Neuronal stem cell (in vitro differentiated cells): ENCODE measurements around the gene ADGB.

Source experiments
- DNase-seq: peaks from one replicate; pipeline ENCODE4 v3.0.0-alpha.2; 2013; ENCODE audit warnings: low spot score
- H2AFZ ChIP-seq: one replicate; pipeline ENCODE4 v1.6.1; 2013; ENCODE audit warnings: mild to moderate bottlenecking, low read length, inconsistent platforms
- H2AK5ac ChIP-seq: 2 replicates; pipeline ENCODE4 v1.6.1; 2013; ENCODE audit warnings: low read depth, mild to moderate bottlenecking, inconsistent platforms, low read length, moderate library complexity, mixed read lengths
- H2BK120ac ChIP-seq: 2 replicates; pipeline ENCODE4 v1.6.1; 2013; ENCODE audit warnings: low read depth, mild to moderate bottlenecking, inconsistent platforms, low read length, moderate library complexity, mixed read lengths
- H2BK12ac ChIP-seq: one replicate; pipeline ENCODE4 v1.6.1; 2013; ENCODE audit warnings: low read length, inconsistent platforms
- H2BK15ac ChIP-seq: 2 replicates; pipeline ENCODE4 v1.6.1; 2013; ENCODE audit warnings: mild to moderate bottlenecking, low read length, inconsistent platforms, mixed read lengths
- H2BK5ac ChIP-seq: one replicate; pipeline ENCODE4 v1.6.1; 2013; ENCODE audit warnings: inconsistent platforms, mild to moderate bottlenecking, low read length, moderate library complexity
- H3K14ac ChIP-seq: one replicate; pipeline ENCODE4 v1.6.1; 2013; ENCODE audit warnings: low read length, inconsistent platforms
- H3K18ac ChIP-seq: 2 replicates; pipeline ENCODE4 v1.6.1; 2013; ENCODE audit warnings: low read length, inconsistent platforms
- H3K23ac ChIP-seq: 2 replicates; pipeline ENCODE4 v1.6.1; 2013; ENCODE audit warnings: low read depth, mild to moderate bottlenecking, mixed read lengths, low read length, inconsistent platforms; ENCODE audit not compliant: poor library complexity
- H3K27ac ChIP-seq: replicated peaks from 3 replicates; pipeline ENCODE4 v1.5.1; 2013; ENCODE audit warnings: low read length, inconsistent platforms
- H3K27me3 ChIP-seq, 3 experiments: 2 replicates each; pipeline ENCODE4 v1.6.1; 2013; ENCODE audit warnings: low read length in 3 of 3, mild to moderate bottlenecking in 2 of 3, inconsistent platforms in 1 of 3, low read depth in 1 of 3, mixed read lengths in 1 of 3, moderate library complexity in 1 of 3; ENCODE audit not compliant: control insufficient read depth in 3 of 3, insufficient read depth in 3 of 3
- H3K36me3 ChIP-seq, 2 donors: replicated peaks in 1 of 2; 2 replicates each; pipeline ENCODE4 v1.6.1; 2013; ENCODE audit warnings: low read length in 2 of 2; ENCODE audit not compliant: control insufficient read depth in 2 of 2, insufficient read depth in 2 of 2
- H3K4ac ChIP-seq: 2 replicates; pipeline ENCODE4 v1.6.1; 2013; ENCODE audit warnings: inconsistent platforms, mild to moderate bottlenecking, low read length, moderate library complexity
- H3K4me1 ChIP-seq, 2 donors: 1 replicate in 1 of 2; 2 replicates in 1 of 2; pipeline ENCODE4 v1.6.1; 2013; ENCODE audit warnings: low read length in 2 of 2, low read depth in 1 of 2; ENCODE audit not compliant: control insufficient read depth in 2 of 2, insufficient read depth in 1 of 2
- H3K4me2 ChIP-seq: one replicate; pipeline ENCODE4 v1.6.1; 2013; ENCODE audit warnings: mild to moderate bottlenecking, low read length, inconsistent platforms; ENCODE audit not compliant: insufficient read depth, poor library complexity, severe bottlenecking
- H3K4me3 ChIP-seq, 2 donors: 2 replicates each; pipeline ENCODE4 v1.5.1; 2013; ENCODE audit warnings: low read length in 2 of 2, mild to moderate bottlenecking in 2 of 2, inconsistent platforms in 1 of 2, moderate library complexity in 1 of 2
- H3K79me1 ChIP-seq: one replicate; pipeline ENCODE4 v1.6.1; 2013; ENCODE audit warnings: low read depth, mild to moderate bottlenecking, inconsistent platforms, low read length, moderate library complexity
- H3K9ac ChIP-seq: one replicate; pipeline ENCODE4 v1.6.1; 2013; ENCODE audit warnings: mild to moderate bottlenecking, low read depth, low read length, inconsistent platforms; ENCODE audit not compliant: poor library complexity
- H3K9me3 ChIP-seq, 2 donors: replicated peaks in 1 of 2; 2 replicates each; pipeline versions ENCODE3 to v1.6.1; 2013; ENCODE audit warnings: low read length in 2 of 2, mild to moderate bottlenecking in 2 of 2, inconsistent platforms in 1 of 2, low read depth in 1 of 2, mixed read lengths in 1 of 2, moderate library complexity in 1 of 2; ENCODE audit not compliant: control insufficient read depth in 2 of 2, insufficient read depth in 1 of 2
- H4K8ac ChIP-seq: one replicate; pipeline ENCODE4 v1.6.1; 2013; ENCODE audit warnings: low read depth, mild to moderate bottlenecking, inconsistent platforms, low read length, moderate library complexity
- H4K91ac ChIP-seq: one replicate; pipeline ENCODE4 v1.6.1; 2013; ENCODE audit warnings: low read length, low read depth, mild to moderate bottlenecking, inconsistent platforms; ENCODE audit not compliant: poor library complexity
- WGBS, 2 donors: extraction: QIAGEN DNeasy Blood & Tissue Kit; methylation state at CpG; one replicate each; pipeline ENCODE4 v1.1.7; 2013; ENCODE audit warnings: missing lambda C conversion rate in 2 of 2, mixed read lengths in 1 of 2; ENCODE audit not compliant: insufficient read length in 2 of 2, insufficient replicate concordance in 1 of 2; ENCODE audit errors: extremely low coverage in 2 of 2; 5-methylcytosine and 5-hydroxymethylcytosine counted together

The ADGB gene

DNA sequence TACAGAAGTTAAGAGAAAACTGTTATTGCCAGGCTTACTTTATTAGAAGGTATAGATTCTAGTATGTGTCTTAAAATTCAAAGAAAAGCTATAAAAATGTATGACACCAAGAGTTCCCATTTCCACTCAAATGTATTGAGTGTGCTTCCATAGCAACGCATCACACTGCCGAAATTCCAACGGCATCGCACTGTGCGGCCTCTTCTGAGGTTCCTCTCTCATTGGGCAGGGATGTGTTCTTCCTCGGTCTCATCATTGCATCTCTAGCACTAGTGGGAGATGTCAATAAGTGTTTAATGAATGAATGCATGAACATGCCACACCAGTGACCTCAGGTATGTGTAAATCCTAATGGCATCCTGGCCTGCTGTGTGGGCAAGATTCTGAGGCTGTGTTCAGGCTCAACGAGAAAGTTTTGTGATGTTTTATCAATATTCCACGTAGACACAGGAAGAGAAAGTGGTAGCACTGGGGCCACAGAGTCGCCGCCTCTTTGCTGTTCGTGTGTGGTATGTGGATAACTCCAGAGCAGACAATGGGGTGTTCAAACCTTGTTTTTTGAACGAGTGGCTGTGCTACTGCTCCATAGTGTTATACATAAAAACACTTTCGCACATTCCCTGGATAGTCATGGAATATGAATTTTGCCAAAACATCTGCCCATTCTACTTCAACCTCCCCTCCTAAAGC lies 171.6 kb downstream of the ADGB start:
- Histone ChIP-seq H3K27ac (no peak overlapping the region), H2AK5ac (no peak overlapping the region), H2AFZ (no peak overlapping the region), H3K79me1 (no peaks in the 10 kb centered on the region), H2BK15ac (no peak overlapping the region), H3K4me2 (no peak overlapping the region), H3K14ac (no peak overlapping the region), H3K9me3 (no peaks in the 10 kb centered on the region), H2BK12ac (no peak overlapping the region), H3K4me3 (no peak overlapping the region), H3K23ac (no peak overlapping the region), H2BK120ac (no peak overlapping the region), H3K36me3 (no peaks in the 10 kb centered on the region), H3K27me3 (no peaks in the 10 kb centered on the region), H4K8ac (no peak overlapping the region), H2BK5ac (no peak overlapping the region), H3K9ac (no peak overlapping the region), H4K91ac (no peak overlapping the region), H3K4ac (no peak overlapping the region), H3K4me1 (no peaks in the 10 kb centered on the region), H3K18ac (no peak overlapping the region)
- no CpG with 5 or more reads among the region's 13 CpGs for WGBS, 2 donors
- DNase-seq, result no peak

DNA sequence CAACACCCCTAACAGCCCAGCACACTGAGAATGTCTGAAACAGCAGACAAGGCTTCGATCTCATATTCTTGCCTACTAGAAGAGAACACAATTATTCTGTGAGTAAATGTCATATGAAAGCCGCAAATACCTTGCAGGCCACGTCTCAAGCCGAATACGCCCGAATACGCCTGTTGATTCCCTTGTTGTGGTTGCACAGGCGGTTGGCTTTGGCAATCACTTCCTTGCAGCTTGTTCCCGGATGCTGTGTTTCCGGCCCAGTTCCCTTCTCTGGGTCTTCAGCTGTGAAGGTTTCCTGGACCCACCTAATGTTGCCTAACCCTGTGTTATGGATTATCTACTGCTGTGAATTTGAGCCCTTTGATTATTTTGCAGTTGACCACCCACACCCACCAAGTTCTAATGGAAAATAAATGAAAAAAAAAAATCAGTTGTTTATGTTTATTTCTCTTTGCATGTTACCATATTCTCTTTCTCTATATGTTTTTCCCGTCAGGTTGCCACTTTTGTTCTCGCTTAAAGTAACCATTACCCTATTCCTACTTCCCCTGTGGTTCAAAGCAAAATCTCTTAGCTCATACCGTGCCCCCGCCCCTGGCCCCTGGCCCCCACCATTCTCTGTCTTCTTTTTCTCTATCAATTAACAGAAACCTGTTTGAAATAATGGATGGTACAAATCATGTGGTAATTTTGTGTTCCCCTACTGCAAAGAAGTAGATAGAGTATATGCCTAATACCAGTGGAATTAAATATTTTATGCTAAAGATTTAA lies 172.4 kb downstream of the ADGB start:
- H3K9ac ChIP-seq, result no peak overlapping the region
- no peaks in the 10 kb centered on the region for H3K27me3 ChIP-seq
- no peak for DNase-seq
- no peak overlapping the region for H3K23ac ChIP-seq
- no peak overlapping the region for H3K4me3 ChIP-seq
- H4K91ac ChIP-seq, result no peak overlapping the region
- H3K18ac ChIP-seq, result no peak overlapping the region
- no peak overlapping the region for H2BK12ac ChIP-seq
- no peaks in the 10 kb centered on the region for H3K9me3 ChIP-seq
- H2AFZ ChIP-seq, result no peak overlapping the region
- no peak overlapping the region for H2BK120ac ChIP-seq
- H2BK5ac ChIP-seq, result no peak overlapping the region
- H3K4ac ChIP-seq, result no peak overlapping the region
- no peak overlapping the region for H3K4me2 ChIP-seq
- H3K36me3 ChIP-seq, result no peaks in the 10 kb centered on the region
- no peak overlapping the region for H2BK15ac ChIP-seq
- no peaks in the 10 kb centered on the region for H3K79me1 ChIP-seq
- no peak overlapping the region for H3K14ac ChIP-seq
- WGBS, 2 donors, result no CpG with 5 or more reads among the region's 14 CpGs
- H3K27ac ChIP-seq, result no peak overlapping the region
- H4K8ac ChIP-seq, result no peak overlapping the region
- H3K4me1 ChIP-seq, result no peaks in the 10 kb centered on the region
- no peak overlapping the region for H2AK5ac ChIP-seq

DNA sequence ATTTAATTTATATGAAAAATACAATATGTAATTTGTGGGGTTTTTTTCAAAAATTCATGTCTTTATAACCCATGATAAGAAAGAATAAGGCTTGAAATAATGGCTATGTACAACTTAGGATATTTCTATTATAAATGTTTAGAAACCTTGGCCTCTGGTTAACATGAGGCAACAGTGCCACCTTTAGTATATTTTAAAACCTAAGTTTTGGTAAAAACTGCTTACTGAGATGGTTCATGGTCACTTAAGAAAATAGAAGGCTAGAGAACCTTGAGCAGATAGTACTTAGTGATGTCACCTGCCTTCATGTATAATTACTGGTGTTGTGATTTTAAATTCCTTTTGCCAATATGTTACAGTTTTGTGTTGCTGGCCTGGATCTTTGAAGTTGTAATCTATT lies 176.4 kb downstream of the ADGB start:
- Histone ChIP-seq H3K4ac (no peak overlapping the region), H3K23ac (no peak overlapping the region), H3K9me3 (no peaks in the 10 kb centered on the region), H3K27me3 (no peaks in the 10 kb centered on the region), H2BK120ac (no peak overlapping the region), H2BK12ac (no peak overlapping the region), H4K91ac (no peak overlapping the region), H2BK5ac (no peak overlapping the region), H3K9ac (no peak overlapping the region), H3K4me3 (no peak overlapping the region), H3K18ac (no peak overlapping the region), H2BK15ac (no peak overlapping the region), H3K79me1 (no peaks in the 10 kb centered on the region), H3K36me3 (no peaks in the 10 kb centered on the region), H3K14ac (no peak overlapping the region), H2AK5ac (no peak overlapping the region), H2AFZ (no peak overlapping the region), H3K27ac (no peak overlapping the region), H3K4me1 (no peaks in the 10 kb centered on the region), H3K4me2 (no peak overlapping the region), H4K8ac (no peak overlapping the region)
- DNase-seq, result no peak

DNA sequence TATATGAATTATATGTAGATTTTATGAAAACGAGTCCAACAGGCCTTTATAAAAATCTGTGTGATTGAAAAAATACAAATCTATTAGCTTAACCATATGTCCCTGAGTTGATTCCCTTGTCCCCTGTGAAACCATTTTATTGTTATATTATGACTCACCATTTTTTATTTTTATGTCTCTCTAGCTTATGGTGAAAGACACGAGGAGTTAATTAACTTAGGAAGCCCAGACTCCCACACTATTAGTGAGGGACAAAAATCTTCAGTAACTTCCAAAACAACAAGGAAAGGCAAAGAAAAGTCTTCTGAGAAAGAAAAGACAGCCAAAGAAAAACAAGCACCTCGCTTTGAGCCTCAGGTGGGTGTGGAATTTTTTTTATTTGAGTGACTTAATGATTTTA lies 183.1 kb downstream of the ADGB start:
- Histone ChIP-seq H3K4ac (no peak overlapping the region), H3K4me2 (no peak overlapping the region), H2BK5ac (no peak overlapping the region), H3K4me3 (no peak overlapping the region), H3K36me3 (no peaks in the 10 kb centered on the region), H2BK15ac (no peak overlapping the region), H3K4me1 (no peaks in the 10 kb centered on the region), H3K9ac (no peak overlapping the region), H4K91ac (no peak overlapping the region), H3K27me3 (no peaks in the 10 kb centered on the region), H3K14ac (no peak overlapping the region), H2BK12ac (no peak overlapping the region), H2AFZ (no peak overlapping the region), H3K79me1 (no peaks in the 10 kb centered on the region), H3K9me3 (no peaks in the 10 kb centered on the region), H3K18ac (no peak overlapping the region), H2BK120ac (no peak overlapping the region), H3K27ac (no peak overlapping the region), H3K23ac (no peak overlapping the region), H2AK5ac (no peak overlapping the region), H4K8ac (no peak overlapping the region)
- WGBS, 2 donors, result no CpG with 5 or more reads among the region's 3 CpGs
- no peak for DNase-seq
